GM19372 (cell line): ENCODE results near the gene RIPPLY2.

ENCODE experiments used
- ATAC-seq: cut with Tn5 transposase; IDR thresholded peaks from one replicate; pipeline ENCODE4 v1.9.1; 2021; ENCODE audit warnings: mild to moderate bottlenecking, low read depth, moderate library complexity; ENCODE audit not compliant: unreplicated experiment

The RIPPLY2 gene

GRCh38 chr6:83859410-83860358, 6.5 kb downstream of the RIPPLY2 start, which contains the start of gene CYB5R4:
Gene CYB5R4, plus strand, starts transcription at chr6:83859689. Its CDS starts 94 bp downstream, at chr6:83859783.
- peak; percentile 98 for ATAC-seq

GRCh38 chr6:83860359-83860755, 7.2 kb downstream of the RIPPLY2 start:
- no peak for ATAC-seq

DNA sequence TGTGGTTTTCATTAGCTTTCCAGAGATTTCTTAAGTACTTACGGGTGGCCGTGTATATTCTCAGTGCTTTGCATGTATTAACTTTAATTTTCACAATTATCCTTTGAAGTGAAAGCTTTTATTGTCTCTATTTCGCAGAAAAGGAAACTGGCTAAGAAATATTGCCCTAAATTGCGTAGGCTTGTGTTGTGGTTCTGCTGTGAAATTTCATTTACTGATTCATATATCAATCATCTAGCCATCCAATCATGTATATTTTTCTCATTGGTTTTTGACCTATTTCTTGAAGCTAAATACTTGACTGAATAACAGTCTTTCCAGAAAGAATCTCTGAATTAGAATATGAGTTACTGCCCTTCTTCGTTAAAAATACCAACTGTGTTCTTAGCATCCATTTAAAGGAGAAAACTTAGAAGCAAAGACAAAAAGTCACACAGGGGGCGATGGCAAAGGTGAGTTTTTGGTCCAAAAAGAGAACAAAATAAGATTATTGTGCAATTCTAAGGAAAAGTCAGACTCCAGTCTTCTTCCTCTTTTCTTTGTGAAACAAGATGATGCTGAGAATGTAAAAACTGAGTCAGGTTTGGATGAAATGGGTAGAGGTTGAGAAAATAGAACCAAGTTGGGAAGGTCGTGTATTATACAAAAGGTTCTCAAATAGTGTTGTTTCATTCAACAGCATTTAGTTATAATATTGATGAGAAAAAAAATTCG, 7.8 kb downstream of the RIPPLY2 start:
- ATAC-seq = no peak

DNA sequence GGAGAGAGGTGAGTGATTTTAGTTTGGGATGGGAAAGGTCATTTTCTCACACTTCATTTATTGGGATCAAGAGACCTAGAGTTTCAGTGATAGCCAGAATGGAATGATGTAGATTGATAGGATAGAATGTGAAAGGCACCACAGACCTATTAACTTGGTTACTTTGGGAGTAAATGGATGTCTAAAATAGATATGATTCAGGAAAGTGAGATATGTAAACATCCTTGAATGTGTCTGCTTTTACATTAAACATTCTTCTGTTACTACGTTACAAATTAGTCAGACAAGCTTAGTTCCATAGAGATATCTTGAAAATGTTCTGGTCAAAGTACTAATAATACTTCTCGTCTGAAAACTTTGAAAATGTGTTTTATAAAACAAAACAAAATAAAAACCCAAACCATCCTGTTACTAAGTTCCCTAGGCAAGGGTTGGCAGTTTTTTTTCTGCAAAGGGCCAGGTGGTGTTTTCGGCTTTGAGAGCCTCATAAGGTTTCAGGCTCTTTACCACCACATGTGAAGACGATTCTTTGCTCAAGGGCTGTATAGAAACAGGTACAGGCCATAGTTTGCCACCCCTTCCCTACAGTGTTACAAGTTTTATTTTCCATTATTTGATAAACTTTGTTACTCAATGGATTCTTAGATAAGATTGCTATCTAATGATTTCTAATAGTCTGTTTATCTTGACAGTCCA, 9.8 kb downstream of the RIPPLY2 start:
- ATAC-seq = no peak

- ATAC-seq = no peak
Measured at GRCh38 chr6:83867043-83867442, 13.9 kb downstream of the RIPPLY2 start.

DNA sequence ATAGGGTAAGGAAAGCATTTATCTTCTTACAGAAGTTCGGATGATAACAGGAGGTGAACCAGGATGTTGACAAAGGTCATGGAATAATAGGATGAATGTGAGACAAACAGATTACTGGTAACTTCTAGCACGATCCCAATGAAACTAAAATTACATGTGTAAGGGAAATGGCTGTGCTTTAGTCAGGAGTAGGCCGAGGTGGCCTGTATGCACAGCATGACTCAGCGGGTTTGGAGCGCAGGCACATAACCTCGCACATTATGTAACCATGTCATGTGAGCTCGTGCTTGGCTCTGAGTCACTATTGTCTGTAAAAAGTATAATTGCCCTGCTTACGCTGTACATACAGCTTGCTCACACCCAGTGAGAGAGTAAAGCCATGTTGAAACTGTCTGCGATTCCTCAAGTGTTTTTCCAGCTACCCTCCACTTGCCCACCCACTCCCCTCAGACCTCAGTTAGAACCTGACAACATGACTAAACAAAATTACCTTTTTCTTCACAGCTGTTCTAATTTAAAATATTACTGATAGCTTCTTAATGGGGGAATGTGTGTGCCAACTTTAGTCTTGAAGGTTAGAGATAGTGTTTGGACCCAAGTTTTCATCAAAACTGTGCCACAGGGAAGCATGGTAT, 14.5 kb downstream of the RIPPLY2 start:
- ATAC-seq = no peak

GRCh38 chr6:83868639-83869038, 15.5 kb downstream of the RIPPLY2 start:
- ATAC-seq = no peak

DNA sequence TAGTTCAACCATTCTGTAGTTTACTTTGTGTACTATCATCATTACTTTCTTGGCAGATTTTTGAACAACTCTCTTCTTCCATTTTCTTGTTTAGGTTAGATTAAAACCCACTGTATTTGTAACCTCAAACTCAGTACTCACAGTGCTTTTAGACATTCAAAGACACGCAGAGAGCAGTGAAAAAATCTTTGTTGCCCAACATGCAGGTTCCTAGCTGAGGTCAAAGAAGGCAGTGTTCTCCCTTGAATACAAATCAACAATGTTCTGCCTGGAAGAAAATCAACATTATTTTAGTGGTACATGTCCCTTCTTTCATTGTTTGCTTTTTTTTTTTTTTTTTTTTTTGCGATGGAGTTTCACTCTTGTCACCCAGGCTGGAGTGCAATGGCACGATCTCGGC, 17.5 kb downstream of the RIPPLY2 start:
- no peak for ATAC-seq

DNA sequence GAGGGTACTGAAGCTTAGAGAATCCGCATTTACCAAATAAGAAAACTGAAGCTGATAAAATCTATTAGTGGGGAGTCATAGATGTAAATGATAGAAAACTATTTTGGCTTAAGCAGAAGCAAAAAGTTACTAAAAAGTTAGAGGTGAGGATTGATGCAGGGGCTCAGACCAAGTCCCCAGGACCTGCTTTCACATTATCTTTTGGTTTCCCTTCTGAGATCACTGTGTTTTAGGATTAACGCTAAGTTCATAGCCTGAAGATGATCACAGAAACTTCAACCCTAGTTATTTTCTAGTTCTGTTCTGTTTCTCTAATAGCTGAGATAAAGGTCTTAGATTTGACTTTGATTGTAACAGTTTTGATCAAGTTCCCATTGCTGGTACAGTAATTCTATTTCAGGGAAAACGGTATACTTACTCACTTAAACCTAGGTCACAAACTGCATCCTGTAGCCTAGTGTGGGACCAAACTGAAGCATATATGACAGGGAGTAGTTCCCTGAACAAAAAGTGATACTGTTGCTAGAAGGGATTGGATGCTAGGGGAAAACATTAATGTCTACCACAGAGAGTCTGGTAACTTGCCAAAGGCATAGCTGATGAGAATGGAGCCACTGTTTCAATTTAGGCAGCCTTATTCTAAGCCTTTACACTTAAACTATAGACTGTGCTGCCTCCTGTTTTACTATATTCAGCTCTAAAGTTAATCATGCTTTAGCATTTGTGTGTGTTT, 19.4 kb downstream of the RIPPLY2 start:
- ATAC-seq = no peak

DNA sequence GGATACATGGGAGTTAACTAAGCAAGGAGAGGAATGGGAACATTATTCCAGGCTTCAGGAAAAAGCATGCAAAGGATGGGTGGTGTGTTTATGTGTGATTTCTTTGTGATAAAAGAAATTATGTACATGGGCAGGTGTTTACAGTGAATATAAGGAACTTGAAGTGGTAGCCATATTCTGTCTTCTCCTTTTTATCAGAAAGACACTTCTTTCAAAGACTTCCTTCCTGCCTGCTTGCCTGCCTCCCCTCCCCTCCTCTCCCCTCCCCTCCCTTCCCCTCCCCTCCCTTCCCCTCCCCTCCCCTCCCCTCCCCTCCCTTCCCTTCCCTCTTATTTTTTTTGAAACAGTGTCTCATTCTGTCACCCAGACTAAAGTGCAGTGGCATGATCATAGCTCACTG, 20.7 kb downstream of the RIPPLY2 start:
- no peak for ATAC-seq

GRCh38 chr6:83875843-83876242, 22.7 kb downstream of the RIPPLY2 start:
- ATAC-seq = no peak

GRCh38 chr6:83878902-83879644, 25.9 kb downstream of the RIPPLY2 start:
- no peak for ATAC-seq

DNA sequence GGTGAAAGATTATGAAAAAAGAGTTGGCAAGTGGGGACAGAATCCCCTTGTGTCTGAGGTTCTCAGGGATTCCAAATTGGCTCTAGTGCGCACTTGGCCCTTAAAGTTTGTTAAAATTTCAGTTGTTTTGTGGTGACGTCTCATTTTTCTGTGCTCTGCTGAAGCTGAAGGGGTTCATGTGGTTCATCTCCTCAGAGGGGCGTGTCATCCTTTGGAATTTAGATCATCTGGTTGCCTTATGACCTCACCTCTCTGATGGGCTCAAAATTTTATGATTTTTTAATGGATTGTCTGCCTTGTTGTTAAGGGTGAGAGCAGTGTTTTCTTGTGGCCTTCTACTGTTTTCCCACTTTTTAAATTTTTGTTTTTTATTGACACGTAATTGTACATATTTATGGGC, 26.6 kb downstream of the RIPPLY2 start:
- ATAC-seq = no peak

GRCh38 chr6:83883240-83883639, 30.1 kb downstream of the RIPPLY2 start:
- no peak for ATAC-seq

GRCh38 chr6:83884523-83884922, 31.4 kb downstream of the RIPPLY2 start:
- peak; percentile 81 for ATAC-seq

GRCh38 chr6:83885984-83886383, 32.8 kb downstream of the RIPPLY2 start:
- no peak for ATAC-seq

DNA sequence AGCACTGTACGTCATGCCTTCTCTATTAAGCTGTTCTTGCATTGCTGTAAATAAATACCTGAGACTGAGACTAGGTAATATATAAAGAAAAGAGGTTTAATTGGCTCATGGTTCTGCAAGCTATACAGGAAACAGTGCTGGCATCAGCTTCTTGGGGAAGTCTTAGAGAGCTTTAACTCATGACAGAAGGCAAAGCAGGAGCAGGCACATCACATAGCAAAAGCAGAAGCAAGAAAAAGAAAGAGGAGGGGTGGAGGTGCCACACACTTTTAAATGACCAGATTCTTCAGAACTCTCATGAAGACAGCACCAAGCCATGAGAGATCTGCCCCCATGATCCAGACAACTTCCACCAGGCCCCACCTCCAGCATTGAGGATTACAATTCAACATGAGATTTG, 36.5 kb downstream of the RIPPLY2 start:
- ATAC-seq = no peak

- no peak for ATAC-seq
Measured at GRCh38 chr6:83890520-83890919, 37.4 kb downstream of the RIPPLY2 start.

- ATAC-seq = no peak
Measured at GRCh38 chr6:83891586-83891985, 38.4 kb downstream of the RIPPLY2 start.
